HepG2 (cell line): ENCODE results near the gene LAMC1.

Source experiments
- CREB1 ChIP-seq, 2 experiments: fragments of 450-650 bp in 1 of 2; IDR thresholded peaks; 2 replicates each; pipeline ENCODE4 v1.6.1; 2016 to 2017; ENCODE audit warnings: control low read depth in 1 of 2, mild to moderate bottlenecking in 1 of 2, missing compliant biosample characterization in 1 of 2, missing genetic modification characterization in 1 of 2
- FOXM1 ChIP-seq: sonication (generic); formaldehyde crosslinking; IDR thresholded peaks from 2 replicates; pipeline ENCODE4 v1.5.0; 2020; ENCODE audit warnings: missing genetic modification reagents
- HMG20A ChIP-seq: IDR thresholded peaks from 2 replicates; pipeline ENCODE4 v1.6.1; 2016; ENCODE audit warnings: borderline replicate concordance
- POLR2A ChIP-seq, 2 experiments: IDR thresholded peaks; 2 replicates each; pipeline ENCODE4 v1.6.1; 2011; ENCODE audit warnings: low read depth in 2 of 2, low read length in 2 of 2, mild to moderate bottlenecking in 1 of 2, moderate library complexity in 1 of 2; ENCODE audit not compliant: insufficient read depth in 1 of 2
- ZNF589 ChIP-seq: sonication (generic); formaldehyde crosslinking; conservative IDR thresholded peaks from 2 replicates; pipeline ENCODE4 v1.8.0; 2022; ENCODE audit warnings: mild to moderate bottlenecking, moderate library complexity, missing genetic modification reagents
- ZNF605 ChIP-seq: sonication (generic); formaldehyde crosslinking; IDR thresholded peaks from 2 replicates; pipeline ENCODE4 v1.8.0; 2022; ENCODE audit warnings: mild to moderate bottlenecking, missing genetic modification reagents
- TF ChIP-seq, protein P1 (sequence below): sonication (generic); formaldehyde crosslinking; IDR thresholded peaks from 2 replicates; pipeline ENCODE4 v1.4.0; 2020; ENCODE audit warnings: missing genetic modification reagents, mild to moderate bottlenecking, borderline replicate concordance

DNA sequence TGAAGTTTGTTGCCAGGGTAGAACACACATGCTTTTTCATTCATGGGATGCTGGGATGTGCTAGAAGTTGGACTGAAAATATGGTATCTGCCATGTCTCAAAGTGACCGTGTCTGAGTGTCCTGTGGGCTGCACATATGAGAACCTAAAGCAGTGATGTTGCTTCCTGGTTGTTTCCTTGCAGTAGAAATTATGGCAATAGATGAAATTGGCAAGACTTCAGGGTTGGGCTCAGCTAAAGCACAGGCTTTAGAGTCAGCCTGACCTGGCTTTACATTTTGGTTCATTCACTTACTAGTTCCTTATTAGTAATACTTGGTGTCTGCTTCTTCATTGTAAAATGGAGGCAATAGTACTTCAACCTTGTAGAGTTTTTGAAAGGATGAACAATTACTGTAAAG lies 165.0 kb downstream of the LAMC1 start:
- TF ChIP-seq CREB1 (IDR thresholded peaks at IDR 0.05) (no peak), CREB1 (CRISPR knock-in tag; IDR thresholded peaks at IDR 0.05) (no peak), FOXM1 (no peak), ZNF589 (no peak), HMG20A (CRISPR knock-in tag) (no peak), POLR2A (IDR thresholded peaks at IDR 0.05; ENCODE audit: insufficient read depth in 1 of 2, low read depth in 2 of 2, low read length in 2 of 2) (no peak), ZNF605 (CRISPR knock-in tag) (no peak)
- TF ChIP-seq, protein P1, sequence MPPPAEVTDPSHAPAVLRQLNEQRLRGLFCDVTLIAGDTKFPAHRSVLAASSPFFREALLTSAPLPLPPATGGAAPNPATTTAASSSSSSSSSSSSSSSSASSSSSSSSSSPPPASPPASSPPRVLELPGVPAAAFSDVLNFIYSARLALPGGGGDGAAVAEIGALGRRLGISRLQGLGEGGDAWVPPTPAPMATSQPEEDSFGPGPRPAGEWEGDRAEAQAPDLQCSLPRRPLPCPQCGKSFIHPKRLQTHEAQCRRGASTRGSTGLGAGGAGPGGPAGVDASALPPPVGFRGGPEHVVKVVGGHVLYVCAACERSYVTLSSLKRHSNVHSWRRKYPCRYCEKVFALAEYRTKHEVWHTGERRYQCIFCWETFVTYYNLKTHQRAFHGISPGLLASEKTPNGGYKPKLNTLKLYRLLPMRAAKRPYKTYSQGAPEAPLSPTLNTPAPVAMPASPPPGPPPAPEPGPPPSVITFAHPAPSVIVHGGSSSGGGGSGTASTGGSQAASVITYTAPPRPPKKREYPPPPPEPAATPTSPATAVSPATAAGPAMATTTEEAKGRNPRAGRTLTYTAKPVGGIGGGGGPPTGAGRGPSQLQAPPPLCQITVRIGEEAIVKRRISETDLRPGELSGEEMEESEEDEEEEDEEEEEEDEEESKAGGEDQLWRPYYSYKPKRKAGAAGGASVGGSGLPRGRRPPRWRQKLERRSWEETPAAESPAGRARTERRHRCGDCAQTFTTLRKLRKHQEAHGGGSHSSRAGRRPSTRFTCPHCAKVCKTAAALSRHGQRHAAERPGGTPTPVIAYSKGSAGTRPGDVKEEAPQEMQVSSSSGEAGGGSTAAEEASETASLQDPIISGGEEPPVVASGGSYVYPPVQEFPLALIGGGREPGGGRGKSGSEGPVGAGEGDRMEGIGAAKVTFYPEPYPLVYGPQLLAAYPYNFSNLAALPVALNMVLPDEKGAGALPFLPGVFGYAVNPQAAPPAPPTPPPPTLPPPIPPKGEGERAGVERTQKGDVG (CRISPR knock-in tag) = no peak
